DMS153 (cell line): ENCODE data around the gene CDC42BPA.

Experiments used
- DNase-seq: peaks from one replicate; lab custom pipeline; 2025; lab: John Stamatoyannopoulos, UW

Gene CDC42BPA

GRCh38 chr1:226990133-226990716 lies 328.1 kb downstream of the CDC42BPA start:
- no peak for DNase-seq

DNA sequence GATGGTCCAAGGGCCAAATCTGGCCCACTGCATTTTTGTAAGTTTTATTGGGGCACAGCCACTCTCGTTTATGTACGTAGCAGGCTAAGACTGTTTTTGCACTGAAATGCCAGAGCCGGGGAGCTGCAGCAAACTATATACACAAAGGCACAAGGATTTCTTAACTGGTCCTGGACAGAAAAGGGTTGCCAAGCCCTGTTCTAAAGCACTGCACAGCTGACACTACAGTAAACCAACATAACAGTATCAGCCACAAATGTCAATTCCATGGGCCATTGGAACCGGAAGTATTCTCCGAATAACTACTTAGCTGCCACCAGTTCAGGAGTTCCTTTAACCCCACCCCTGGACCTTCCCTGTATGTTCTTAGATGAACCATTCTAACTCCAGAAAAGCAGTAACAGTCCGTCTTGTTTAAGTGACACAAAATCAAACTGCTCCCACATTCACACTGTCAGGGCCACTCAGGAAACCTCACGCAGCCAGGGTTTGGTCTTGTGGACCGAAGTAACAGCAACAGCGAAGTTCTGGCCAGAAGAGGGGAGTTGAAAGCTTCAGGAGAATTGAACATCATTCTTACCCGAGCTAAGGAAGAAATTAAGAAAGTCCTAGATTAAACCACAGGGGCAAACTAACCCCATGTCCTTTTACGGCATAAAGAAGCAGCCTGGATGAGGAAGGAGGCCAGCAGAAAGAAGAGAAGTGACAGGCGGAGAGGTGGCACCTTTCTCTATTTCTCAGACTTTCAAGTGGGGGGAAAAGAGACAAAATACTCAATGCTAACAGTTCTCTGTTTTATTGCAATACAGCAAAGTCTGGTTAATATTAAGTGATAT lies 329.0 kb downstream of the CDC42BPA start:
- DNase-seq: no peak

DNA sequence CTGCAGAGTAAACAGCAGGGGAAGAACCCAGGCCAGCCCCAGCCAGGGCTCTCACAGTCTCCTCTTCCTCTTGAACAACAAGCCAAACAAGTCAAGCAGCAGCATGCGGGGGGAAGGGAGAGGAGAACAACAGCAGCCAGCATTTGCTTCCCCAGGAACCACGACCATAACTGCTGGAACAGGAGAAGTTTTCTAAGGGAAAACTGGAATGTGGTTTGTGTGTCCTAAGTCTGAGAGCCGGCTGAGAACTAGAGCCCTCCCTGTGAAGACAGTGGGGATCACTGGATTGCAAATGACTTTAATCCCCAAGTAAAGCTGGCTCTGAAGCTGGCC lies 330.0 kb downstream of the CDC42BPA start:
- DNase-seq: peak; percentile 77

DNA sequence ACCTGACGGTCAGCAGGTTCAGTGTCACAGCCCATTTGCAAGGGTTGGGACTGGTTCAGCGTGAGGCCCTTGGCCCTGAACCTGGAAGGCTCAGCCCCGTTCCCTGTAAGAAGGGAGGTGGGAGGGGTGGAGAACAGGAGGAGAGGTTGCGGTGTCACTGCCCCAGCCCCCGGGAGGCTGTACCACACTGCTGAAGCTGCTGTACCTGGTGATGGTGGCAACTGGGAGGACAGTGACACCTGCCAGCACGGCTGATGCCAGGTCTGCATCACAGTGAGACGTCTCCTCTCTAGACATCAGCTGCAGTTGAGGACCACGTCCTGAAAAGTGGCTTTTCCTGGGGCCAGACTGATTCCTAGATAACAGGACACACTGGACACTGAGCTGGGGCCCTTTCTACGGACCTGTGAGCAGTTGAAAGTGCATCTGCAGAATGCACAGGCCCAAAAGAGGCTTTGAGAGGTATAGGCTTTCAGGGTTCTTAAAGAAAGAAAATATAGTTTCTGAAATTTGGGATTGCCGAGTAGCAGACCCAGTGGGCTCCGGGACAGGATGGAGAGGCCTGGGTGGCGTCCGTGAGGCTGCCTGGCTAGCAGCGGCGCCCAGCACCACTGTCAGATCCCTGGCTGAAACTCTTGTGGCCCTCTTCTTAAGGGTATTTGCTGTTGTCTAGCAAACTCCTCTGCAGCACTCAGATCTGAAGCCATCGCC lies 330.5 kb downstream of the CDC42BPA start:
- DNase-seq: no peak

GRCh38 chr1:226987179-226987536 lies 331.1 kb downstream of the CDC42BPA start:
- no peak for DNase-seq

DNA sequence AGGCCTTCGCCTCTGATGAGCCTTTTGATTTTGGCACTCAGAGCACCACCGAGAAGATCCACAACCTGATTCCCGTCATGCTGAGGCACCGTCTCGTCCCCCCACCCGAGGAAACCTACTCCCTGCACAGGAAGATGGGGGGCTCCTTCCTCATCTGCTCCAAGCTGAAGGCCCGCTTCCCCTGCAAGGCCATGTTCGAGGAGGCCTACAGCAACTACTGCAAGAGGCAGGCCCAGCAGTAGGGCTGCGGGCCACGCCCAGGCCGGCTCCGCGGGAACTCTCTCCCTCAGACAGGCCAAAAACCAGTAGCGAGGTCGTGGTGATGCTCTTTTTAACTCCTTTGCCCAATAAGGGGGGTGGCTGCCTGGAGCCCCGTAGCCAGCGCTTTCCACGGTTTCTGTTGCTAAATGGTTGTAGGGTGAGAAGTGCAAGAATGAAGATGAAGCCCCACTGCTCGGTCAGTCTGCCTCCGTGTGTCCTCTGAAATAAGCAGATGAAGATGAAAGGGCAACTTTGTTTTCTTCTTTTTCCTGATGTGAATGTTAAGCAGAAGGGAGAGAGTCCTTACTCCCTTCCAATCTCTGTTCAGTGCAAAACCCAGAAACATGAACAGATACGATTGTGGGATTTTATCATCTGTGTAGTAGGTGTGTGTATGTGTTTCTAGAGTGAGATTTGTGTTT lies 331.7 kb downstream of the CDC42BPA start:
- DNase-seq: no peak

GRCh38 chr1:226985839-226986463 lies 332.3 kb downstream of the CDC42BPA start:
- no peak for DNase-seq

DNA sequence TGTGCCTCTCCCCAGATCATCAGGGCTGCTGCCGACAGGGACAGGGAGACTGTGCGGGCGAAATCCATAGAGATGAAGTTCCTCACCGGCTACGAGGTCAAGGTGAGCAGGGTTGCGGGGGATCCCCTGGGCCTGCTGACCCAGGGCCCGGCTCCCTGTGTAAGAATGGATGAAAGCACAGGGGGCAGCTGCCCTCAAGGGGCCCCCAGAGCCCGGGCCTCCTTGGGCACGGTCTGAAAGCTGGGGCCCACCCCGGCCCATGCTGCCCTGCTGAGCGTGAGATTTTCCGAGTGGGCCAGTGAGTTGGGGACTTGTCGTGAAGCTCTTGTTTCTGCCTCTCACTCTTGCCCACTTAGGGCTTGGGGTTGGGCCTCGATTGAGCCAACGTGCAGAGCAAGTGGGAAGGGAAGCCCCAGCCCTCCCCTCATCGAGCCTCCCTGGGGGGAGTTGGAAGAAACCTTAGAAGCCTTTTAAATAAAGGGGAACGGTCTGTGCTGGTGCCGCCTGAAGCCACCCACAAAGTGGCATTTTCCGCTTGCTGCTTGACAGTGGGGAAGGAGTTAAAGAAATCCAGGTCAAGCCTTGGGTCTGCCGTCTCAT lies 333.0 kb downstream of the CDC42BPA start:
- no peak for DNase-seq

- no peak for DNase-seq
These were observed 333.6 kb downstream of the CDC42BPA start for GRCh38 chr1:226984521-226985238.

GRCh38 chr1:226983992-226984364 lies 334.3 kb downstream of the CDC42BPA start:
- no peak for DNase-seq

DNA sequence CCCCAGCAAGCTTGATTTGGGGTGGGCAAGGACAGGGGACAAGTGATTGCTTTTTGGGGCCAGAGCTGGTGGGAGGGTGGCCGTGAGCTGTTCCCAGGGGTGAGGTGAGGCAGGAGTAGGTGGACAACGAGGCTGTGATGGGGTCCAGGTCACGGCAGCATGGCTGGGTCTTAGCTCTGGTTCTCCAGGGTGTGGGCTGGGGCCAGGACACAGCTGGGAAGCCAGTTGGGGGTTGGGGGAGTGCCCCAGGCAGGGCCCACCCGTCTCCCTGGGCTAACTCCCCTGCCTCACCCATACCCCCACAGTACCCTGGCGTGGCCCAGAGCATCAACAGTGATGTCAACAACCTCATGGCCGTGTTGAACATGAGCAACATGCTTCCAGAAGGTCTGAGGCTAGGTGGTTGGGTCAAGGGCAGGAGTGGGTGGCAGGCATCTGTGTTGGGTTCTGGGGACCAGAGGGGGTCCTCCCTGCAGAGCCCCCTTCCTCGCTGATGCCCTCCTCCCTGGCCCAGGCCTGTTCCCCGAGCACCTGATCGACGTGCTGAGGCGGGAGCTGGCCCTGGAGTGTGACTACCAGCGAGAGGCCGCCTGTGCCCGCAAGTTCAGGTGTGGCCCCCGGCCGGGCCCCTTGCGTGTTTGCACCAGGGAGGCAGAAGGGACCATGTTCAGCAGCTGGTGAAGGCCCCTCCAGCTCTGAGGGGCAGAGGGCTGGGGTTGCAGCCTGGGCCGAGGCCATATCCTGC lies 334.9 kb downstream of the CDC42BPA start:
- no peak for DNase-seq

GRCh38 chr1:226982451-226983177 lies 335.7 kb downstream of the CDC42BPA start:
- no peak for DNase-seq

GRCh38 chr1:226981838-226982237 lies 336.5 kb downstream of the CDC42BPA start:
- no peak for DNase-seq

DNA sequence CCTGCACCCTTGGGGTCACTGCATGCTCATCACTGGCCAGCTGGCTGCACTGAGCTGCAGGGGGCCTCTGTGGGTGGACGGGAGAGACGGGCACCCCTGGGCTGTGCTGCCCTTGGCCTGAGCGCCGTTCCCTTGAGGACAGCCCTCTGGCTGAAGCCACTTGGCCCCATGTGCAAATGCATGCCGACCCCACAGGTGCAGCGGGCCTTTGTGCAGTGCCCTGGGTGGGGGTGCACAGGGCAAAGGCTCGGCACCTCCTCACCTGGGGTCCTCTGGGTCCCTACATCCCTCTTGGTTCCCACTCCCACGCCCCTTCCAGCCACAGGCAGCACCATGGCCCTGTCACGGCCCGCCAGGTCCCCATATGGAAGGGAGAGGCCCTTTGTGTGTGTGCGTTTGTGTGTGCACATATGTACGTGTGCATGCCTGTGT lies 336.9 kb downstream of the CDC42BPA start:
- no peak for DNase-seq

- DNase-seq: no peak
These were observed 337.5 kb downstream of the CDC42BPA start for GRCh38 chr1:226980565-226981385.

- DNase-seq: no peak
These were observed 338.2 kb downstream of the CDC42BPA start for GRCh38 chr1:226980122-226980560.

- DNase-seq: no peak
These were observed 338.7 kb downstream of the CDC42BPA start for GRCh38 chr1:226979517-226980121.

- DNase-seq: no peak
These were observed 339.2 kb downstream of the CDC42BPA start for GRCh38 chr1:226979115-226979516.
